GM21515 (cell line): Measurements from ENCODE around the gene KLF12.

Experiments used
- ATAC-seq: cut with Tn5 transposase; IDR thresholded peaks from one replicate; pipeline ENCODE4 v1.9.1; 2021; ENCODE audit not compliant: unreplicated experiment

The KLF12 gene

DNA sequence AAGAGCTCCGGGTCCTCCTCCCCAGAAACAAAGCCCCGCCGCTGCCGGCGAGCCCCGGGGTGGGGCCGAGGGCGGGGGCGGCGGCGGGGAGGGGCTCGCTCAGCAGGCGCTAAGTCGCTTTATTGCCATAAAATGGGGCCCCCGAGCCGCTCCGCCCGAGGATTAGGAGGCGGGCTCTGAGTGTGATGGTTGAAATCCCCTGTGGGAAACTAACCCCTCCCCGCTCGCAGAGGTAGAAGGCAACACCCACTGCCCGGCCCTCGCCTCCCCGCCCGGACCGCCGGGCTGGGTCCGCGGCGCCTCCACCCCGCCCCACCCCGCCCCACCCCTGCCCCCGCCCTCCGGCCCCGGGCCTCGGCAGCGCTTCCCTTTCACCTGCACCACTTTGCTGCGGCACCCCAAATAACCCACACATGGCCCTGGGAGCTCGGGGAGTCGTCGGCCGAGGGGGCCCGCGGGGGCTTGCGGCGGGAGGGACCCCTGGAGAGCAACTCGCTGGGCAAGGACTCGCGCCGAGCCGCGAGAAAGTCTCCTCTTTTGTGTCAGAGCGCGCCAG lies at the start of gene KLF12:
Gene KLF12 (minus strand): TSS at position 184 of the 556 bp plus-strand sequence.
- peak; percentile 55 for ATAC-seq

- ATAC-seq, result no peak
Observed at GRCh38 chr13:74182491-74182890, 48.3 kb upstream of the KLF12 start.

GRCh38 chr13:74174810-74175209 lies 40.6 kb upstream of the KLF12 start:
- ATAC-seq, result no peak

GRCh38 chr13:74173822-74174221 lies 39.6 kb upstream of the KLF12 start:
- ATAC-seq, result no peak

DNA sequence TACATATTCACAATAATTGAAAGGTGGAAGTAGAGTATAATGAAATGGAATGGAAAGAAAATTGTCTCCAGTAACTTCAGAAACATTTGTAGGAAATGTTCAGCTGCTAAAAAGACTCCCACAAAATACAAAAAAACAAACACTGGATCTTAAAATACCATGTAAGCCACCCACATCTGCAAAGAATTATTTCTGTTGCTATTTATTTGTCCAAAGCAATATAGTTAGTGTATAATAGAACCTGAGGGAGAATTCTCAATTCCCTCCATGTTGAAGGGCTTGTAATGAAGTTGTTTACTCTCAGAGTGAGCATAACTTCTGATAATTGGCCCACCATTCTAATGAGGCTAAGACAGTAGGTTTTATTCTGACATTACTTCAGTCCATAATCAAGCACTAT lies 37.4 kb upstream of the KLF12 start:
- no peak for ATAC-seq

DNA sequence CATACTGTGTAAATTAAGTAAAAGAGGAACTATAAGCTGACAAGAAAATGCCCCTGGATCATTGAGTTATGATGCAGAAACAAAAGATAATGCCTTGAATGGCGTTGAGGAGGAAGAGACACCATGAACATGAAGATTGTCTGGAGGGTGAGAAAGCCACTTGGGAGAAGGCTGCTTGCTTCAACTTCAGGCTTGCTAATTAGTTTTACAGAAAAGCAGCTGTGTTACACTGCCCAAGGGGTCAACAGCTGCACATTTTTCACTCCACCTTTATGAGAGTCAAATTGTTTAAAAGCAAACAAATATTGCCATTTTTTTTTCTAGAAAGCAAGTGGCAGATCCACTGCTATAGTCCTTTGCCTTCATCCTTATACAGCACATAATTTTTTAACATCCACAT lies 35.5 kb upstream of the KLF12 start:
- no peak for ATAC-seq

- no peak for ATAC-seq
Observed at GRCh38 chr13:74168263-74168675, 34.1 kb upstream of the KLF12 start.

DNA sequence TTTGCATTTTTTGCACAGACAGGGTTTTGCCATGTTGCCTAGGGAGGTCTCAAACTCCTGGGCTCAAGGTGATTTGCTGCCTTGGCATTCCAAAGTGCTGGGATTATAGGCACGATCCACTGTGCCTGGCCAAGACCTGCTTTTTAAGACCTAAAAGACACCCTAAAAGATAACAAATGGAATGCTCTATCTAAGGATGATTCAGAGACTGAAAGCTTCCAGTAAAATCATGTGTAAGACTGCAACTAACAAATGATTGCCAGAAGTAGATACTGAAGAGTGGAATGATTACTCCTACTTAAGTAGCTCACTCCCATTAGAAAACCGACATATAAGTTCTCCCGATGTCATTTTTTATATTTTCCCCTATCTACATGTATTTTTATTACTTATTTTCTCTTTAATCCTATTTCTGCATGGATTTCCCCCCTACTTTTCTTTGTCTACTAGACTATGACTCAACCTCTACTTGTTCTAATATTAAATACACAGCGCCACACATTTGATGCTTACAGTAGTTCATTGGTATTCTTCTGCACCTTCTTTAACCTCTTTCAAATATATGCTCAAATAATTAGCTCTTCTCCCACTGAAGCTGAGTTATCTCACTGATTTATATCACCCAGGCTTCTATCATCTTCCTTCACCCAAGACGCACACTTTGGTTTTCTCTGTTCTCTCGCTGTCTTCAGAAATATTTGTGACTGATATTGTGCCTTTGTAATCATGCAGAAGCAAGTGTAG lies 32.2 kb upstream of the KLF12 start:
- ATAC-seq, result no peak

DNA sequence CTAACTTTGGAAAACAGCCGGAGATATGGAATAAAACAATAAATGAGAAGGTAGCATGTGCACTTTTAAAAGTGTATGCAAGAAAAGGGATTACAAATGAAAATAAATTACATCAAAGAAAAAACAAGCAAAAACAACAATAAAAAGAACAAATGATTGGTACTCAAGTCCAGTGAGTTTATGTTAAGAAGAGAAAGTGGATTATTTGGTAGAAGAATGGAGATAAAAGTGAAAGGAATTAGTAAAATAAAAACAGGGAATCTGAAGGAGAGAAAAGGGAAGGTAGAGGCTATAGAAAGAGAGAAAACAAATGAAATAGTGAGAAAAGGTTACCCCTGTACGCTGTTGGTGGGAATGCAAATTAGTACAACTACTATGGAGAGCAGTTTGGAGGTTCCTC lies 28.6 kb upstream of the KLF12 start:
- no peak for ATAC-seq

DNA sequence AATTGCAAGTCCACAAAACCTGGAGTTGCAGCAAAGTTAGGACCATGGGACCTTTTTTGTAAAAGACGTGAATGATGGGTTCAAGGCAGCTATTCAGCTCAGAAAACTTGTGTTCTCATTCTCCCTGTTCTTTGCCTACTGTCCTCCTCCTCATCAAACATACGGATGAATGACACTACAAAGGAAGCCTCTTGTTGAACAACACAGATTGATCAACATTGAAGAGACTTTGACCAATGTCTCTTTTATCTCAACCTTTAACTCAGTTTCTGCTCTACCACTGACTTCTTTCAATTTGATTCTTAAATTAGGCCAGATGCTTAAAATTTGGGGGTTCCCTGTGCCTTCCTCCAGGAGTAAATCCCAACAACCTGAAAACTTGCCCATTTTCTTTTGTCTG lies 27.9 kb upstream of the KLF12 start:
- ATAC-seq, result no peak

- ATAC-seq, result no peak
Observed at GRCh38 chr13:74158571-74159352, 24.6 kb upstream of the KLF12 start.

DNA sequence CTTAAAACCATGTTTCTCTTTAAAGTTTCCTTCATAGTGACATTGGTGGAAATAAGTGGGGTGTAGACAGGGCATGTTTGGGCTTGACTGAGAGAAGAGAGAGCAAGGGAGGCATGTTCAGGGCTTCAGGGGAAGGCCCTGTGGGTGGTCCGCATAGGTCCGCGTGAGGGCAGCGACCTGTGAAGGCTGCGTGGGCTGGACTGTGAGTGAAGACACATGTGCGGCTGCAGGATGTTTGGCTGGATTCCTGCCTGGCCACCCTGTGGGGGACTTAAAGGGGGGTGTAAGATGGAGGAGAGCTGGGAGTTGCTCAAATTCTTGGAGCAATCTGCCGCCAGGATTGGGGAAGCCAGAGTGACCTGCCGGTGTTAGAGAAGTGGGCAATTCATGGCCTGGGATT lies 23.8 kb upstream of the KLF12 start:
- no peak for ATAC-seq

DNA sequence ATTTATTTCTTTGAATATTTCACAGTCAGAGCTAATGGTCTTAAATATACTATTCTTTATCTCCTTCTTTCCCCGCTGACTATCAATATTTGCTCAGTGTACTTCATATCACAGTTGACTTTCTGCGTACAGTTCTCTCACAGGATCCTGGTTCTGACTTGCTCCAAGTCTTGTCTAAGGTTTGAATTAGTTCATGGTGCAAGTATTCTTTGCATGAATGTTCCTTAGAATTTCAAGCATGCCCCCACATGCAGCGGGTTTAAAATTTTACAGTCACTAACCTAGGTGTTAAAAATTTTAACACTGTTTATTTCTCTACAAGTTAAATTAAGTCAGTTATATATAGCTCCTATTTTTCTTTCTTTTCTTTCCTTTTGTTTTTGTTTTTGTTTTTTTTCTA lies 20.8 kb upstream of the KLF12 start:
- no peak for ATAC-seq

DNA sequence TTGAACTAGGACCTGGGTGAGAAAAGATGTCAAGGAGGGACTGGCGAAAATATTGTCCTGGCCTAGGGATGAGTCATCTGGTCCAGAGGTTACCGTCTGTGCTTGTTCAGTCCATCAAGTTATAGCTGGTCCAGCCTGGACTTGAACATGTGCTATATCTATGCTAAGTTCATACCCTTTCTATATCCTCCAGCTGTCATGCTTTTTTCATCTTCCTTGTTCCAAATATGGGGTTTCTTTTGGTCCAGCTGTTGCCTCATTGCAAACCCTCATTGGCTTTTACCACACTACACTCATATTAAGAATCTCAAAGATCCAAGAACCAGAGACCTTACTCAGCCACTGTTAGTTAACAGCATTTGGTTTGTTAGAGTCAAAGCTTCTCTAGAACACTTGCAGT lies 19.1 kb upstream of the KLF12 start:
- no peak for ATAC-seq

DNA sequence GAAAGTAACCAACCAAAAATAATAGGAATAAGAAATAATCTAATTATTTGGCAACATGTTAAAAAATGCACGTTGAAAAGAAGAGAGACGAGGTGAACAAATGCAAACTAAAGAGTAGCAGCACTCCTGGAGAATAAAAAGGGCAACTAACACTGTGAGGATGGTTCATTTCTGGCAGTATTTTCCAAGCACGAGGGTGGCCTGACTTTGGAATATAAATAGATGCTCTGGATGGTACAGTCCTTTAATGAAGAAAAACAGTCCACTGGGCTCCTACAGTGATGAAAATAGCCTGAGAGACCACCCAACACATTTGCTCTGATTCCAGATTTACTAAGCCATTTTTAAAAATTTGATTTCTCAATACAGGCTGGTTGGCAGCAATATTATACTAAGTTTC lies 17.7 kb upstream of the KLF12 start:
- ATAC-seq, result no peak

DNA sequence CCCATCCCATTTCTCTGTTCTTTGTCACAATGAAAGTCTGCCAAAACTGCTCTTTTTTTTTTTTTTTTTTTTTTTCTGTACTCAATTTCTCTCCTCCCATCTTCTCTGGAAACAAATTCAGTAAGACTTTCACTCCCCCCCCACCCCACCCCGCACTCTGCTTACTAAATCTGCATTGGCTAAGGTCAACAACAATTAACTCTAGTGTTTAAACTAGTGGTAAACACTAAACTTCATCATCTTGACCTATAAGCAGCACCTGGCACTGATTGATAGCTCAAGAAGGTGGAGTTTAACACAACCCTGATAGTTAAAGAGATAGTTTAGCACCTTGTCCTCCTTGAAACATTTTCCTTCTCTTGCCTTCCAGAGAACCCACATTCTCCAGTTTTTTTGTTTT lies 14.1 kb upstream of the KLF12 start:
- ATAC-seq, result no peak

GRCh38 chr13:74145249-74145975 lies 11.2 kb upstream of the KLF12 start:
- no peak for ATAC-seq

DNA sequence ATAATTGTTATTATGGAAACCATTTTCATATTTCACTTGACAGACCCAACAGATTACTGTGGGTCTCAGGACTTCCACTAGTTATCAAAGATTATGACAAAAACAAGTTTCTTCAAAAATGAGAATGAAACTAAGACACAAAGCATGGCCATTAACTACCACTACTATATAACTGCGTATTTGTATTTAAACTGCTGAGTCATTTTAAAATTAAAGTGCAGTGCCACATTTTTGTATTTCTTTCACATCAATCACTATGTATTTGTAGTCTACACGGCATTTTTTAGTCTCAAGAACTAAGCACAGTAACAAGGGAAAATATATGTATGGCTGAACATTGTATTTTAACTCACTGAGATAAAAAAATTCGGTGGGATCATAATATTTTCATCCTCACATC lies 10.1 kb upstream of the KLF12 start:
- no peak for ATAC-seq

GRCh38 chr13:74142257-74142656 lies 8.1 kb upstream of the KLF12 start:
- no peak for ATAC-seq

- no peak for ATAC-seq
Observed at GRCh38 chr13:74138241-74138640, 4.0 kb upstream of the KLF12 start.

DNA sequence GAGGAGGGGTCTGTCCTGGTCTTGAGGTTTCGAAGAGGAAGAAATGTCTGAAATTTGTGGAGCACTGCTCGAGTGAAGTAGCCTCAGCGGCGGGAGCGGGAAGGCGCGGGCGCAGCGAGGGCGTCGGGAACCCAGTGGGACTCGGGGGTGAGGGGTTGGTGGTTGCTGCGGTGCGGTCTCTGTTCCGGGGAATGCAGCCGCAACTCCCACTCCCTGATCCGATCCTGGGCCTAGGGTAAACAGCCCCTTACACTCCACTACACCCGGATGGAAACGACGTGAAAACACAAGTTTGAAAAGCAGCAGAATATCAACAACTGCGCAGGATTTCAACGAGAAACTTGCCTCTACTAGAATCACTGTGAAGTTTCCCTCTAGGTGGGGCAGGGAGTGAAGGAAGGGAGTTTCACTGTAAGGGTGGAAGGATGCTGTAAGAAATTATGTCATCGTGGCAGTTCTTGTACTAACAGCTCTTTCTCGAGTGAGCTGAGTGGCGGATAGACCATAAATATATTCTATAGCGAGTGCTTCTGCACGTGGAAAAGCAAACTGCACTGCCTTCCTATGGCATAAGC lies 2.0 kb upstream of the KLF12 start:
- no peak for ATAC-seq
